ENCODE measurements around the gene LMTK2. TPM values are rescaled to one million over a fixed set of nuclear protein-coding genes. Genes with fewer than 3 reads are reported as not detected.

The LMTK2 gene
- 9.0 to 13.4 TPM (median 10.7 TPM) in 5 replicates for total RNA-seq (2022; extraction: Qiagen RNA extraction; ENCODE audit: low read depth)

GRCh38 chr7:98106647-98107312 lies at the start of gene LMTK2:
Gene LMTK2, plus strand, starts transcription at chr7:98106862. Its CDS starts 316 bp downstream, at chr7:98107178.

GRCh38 chr7:98211221-98211675 lies 104.6 kb downstream of the LMTK2 start, which contains the start of gene BHLHA15:
Gene BHLHA15, plus strand, starts transcription at chr7:98211439. Its CDS starts 871 bp downstream, at chr7:98212310.

GRCh38 chr7:98251601-98252424 lies 145.2 kb downstream of the LMTK2 start, which contains the start of gene TECPR1:
Gene TECPR1, minus strand, starts transcription at chr7:98252232. Its CDS starts 6,086 bp downstream, at chr7:98246146.

Other genes starting within 250 kb of the LMTK2 start
- 57.2 to 71.2 TPM (median 64.7 TPM) in 5 replicates for gene ASNS, start 234.5 kb upstream of the LMTK2 start, total RNA-seq (2022; extraction: Qiagen RNA extraction; ENCODE audit: low read depth)
- not detected in 5 replicates for gene OCM2, start 116.7 kb upstream of the LMTK2 start, total RNA-seq (2022; extraction: Qiagen RNA extraction; ENCODE audit: low read depth)
- 0.41 to 0.81 TPM (median 0.52 TPM) in 4 of 5 replicates, not detected in the other for gene BHLHA15, start 104.6 kb downstream of the LMTK2 start, total RNA-seq (2022; extraction: Qiagen RNA extraction; ENCODE audit: low read depth)
- 6.5 to 12.1 TPM (median 8.6 TPM) in 5 replicates for gene TECPR1, start 145.4 kb downstream of the LMTK2 start, total RNA-seq (2022; extraction: Qiagen RNA extraction; ENCODE audit: low read depth)
- 94.5 to 188 TPM (median 154 TPM) in 5 replicates for gene BRI3, start 174.8 kb downstream of the LMTK2 start, total RNA-seq (2022; extraction: Qiagen RNA extraction; ENCODE audit: low read depth)

All from A549 treated with CpdA at 1 μM for 4 hours (cell line).